GM18511 (cell line): ENCODE data around the gene IL6.
"Not testable (repeated sequence)": the region's sequence is repeated elsewhere in the genome, so short reads cannot be mapped to it uniquely, and the experiment has no call there.

Experiments
- ATAC-seq: cut with Tn5 transposase; IDR thresholded peaks from one replicate; pipeline ENCODE4 v1.9.1; 2021; ENCODE audit warnings: mild to moderate bottlenecking, moderate library complexity; ENCODE audit not compliant: unreplicated experiment

The IL6 gene

GRCh38 chr7:22726907-22727713 lies at the start of gene IL6:
IL6 (plus strand) TSS chr7:22727200; CDS start chr7:22727263, 63 bp downstream.
- ATAC-seq, result no peak

GRCh38 chr7:22677263-22677662 lies 49.7 kb upstream of the IL6 start:
- not testable (repeated sequence) for ATAC-seq

- no peak for ATAC-seq
Measured at GRCh38 chr7:22677680-22678079, 49.3 kb upstream of the IL6 start.

GRCh38 chr7:22680482-22680911 lies 46.5 kb upstream of the IL6 start:
- no peak for ATAC-seq

GRCh38 chr7:22681312-22681711 lies 45.7 kb upstream of the IL6 start:
- no peak for ATAC-seq

GRCh38 chr7:22681852-22682657 lies 44.9 kb upstream of the IL6 start:
- ATAC-seq, result no peak

- no peak for ATAC-seq
Measured at GRCh38 chr7:22683379-22683778, 43.6 kb upstream of the IL6 start.

GRCh38 chr7:22686620-22687019 lies 40.4 kb upstream of the IL6 start:
- no peak for ATAC-seq

- no peak for ATAC-seq
Measured at GRCh38 chr7:22688084-22688483, 38.9 kb upstream of the IL6 start.

- ATAC-seq, result not testable (repeated sequence)
Measured at GRCh38 chr7:22688934-22689333, 38.1 kb upstream of the IL6 start.

GRCh38 chr7:22694597-22695207 lies 32.3 kb upstream of the IL6 start:
- peak; percentile 55 for ATAC-seq

GRCh38 chr7:22695476-22696132 lies 31.4 kb upstream of the IL6 start:
- no peak for ATAC-seq

- ATAC-seq, result no peak
Measured at GRCh38 chr7:22696541-22697228, 30.3 kb upstream of the IL6 start.

GRCh38 chr7:22697322-22697859 lies 29.6 kb upstream of the IL6 start:
- ATAC-seq, result no peak

GRCh38 chr7:22697876-22698606 lies 29.0 kb upstream of the IL6 start:
- peak; percentile 83 for ATAC-seq

GRCh38 chr7:22698767-22699166 lies 28.2 kb upstream of the IL6 start:
- ATAC-seq, result no peak

- no peak for ATAC-seq
Measured at GRCh38 chr7:22700559-22701002, 26.4 kb upstream of the IL6 start.

GRCh38 chr7:22702516-22702915 lies 24.5 kb upstream of the IL6 start:
- ATAC-seq, result no peak

GRCh38 chr7:22703107-22703855 lies 23.7 kb upstream of the IL6 start:
- not testable (repeated sequence) for ATAC-seq
